Measurements from ENCODE around the gene TMEM214. TPM values are rescaled to one million over a fixed set of nuclear protein-coding genes. Genes with fewer than 3 reads are reported as not detected.

Gene TMEM214
- total and polyA plus RNA-seq, 7 donors, result 29.4 to 50.4 (median 35.8) TPM

DNA sequence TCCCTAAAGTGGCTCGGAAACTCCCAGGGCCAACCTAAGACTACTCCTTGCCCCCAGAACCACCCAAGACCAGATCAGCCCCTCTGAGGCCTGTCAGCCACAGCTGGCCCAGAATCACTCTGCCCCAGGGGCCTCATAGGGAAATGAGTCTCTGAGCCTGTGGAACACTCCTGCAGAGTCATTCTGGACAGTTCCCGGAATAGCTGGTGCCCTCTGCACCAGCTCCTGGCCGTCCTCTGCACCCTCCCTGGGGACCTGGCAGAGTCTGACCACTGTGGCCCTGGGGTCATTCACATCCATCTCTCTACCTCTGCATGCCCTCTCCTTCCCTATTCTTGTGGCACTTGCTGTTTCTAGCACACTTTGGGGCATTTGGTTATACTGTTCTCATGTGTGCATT, 14.6 kb upstream of the TMEM214 start:
- ATAC-seq (peak in 3 of 4 donors; percentile 26 to 68 (median 53)), DNase-seq (peak in 1 of 2 donors; percentile 53)
- no peaks in the 10 kb centered on the region for H3K27me3 ChIP-seq (ENCODE audit: insufficient read depth in 3 of 3, low read length in 2 of 3)
- intact Hi-C loops (cut with DNase I), result loop anchor here (5.0 to 10.0 kb wide), 2 partner anchors 171 to 173 kb away; partner anchors contain the start of gene DPYSL5 (in 2 of the 2)
- H3K36me3 ChIP-seq (ENCODE audit: insufficient read depth in 1 of 2, low read depth in 1 of 2), result peaks cover 0 to 13% of the 10 kb centered on the region in 2 donors
- H3K4me3 ChIP-seq, result no peak overlapping the region
- H3K9me3 ChIP-seq, result no peaks in the 10 kb centered on the region
- TF ChIP-seq, protein P1, sequence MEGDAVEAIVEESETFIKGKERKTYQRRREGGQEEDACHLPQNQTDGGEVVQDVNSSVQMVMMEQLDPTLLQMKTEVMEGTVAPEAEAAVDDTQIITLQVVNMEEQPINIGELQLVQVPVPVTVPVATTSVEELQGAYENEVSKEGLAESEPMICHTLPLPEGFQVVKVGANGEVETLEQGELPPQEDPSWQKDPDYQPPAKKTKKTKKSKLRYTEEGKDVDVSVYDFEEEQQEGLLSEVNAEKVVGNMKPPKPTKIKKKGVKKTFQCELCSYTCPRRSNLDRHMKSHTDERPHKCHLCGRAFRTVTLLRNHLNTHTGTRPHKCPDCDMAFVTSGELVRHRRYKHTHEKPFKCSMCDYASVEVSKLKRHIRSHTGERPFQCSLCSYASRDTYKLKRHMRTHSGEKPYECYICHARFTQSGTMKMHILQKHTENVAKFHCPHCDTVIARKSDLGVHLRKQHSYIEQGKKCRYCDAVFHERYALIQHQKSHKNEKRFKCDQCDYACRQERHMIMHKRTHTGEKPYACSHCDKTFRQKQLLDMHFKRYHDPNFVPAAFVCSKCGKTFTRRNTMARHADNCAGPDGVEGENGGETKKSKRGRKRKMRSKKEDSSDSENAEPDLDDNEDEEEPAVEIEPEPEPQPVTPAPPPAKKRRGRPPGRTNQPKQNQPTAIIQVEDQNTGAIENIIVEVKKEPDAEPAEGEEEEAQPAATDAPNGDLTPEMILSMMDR (IDR thresholded peaks at IDR 0.05), result no peak
- peaks cover 53% of the 10 kb centered on the region for H3K4me1 ChIP-seq
- WGBS, 3 donors, result 36 to 56% (median 42%) methylated on average over 3 of the region's 3 CpGs
- peak overlapping the region; percentile 23 for H3K27ac ChIP-seq

DNA sequence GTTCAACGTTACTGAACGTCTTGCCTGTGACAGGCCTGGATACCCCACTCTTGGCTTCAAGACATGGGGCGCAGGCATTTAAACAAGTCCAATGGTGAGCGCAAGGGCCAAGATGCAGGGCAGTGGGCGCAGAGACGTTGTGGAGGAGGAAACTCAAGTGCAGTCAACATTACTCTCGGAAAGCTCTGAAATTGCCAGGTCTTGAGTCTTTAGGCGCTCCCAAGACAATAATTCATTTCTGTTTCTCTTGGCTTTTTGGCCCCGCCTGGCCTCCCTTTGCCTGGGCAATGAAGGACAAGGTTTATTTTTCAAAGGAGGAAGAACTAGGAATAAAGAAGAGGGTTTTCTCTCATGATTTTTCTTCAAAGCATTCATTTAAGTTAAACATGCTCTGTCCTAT, 13.3 kb upstream of the TMEM214 start:
- H3K36me3 ChIP-seq (ENCODE audit: insufficient read depth in 1 of 2, low read depth in 1 of 2), result peaks cover 0 to 26% of the 10 kb centered on the region in 2 donors
- TF ChIP-seq, protein P1 (IDR thresholded peaks at IDR 0.05), result no peak
- WGBS, 3 donors, result 94 to 96% (median 95%) methylated on average over 9 of the region's 9 CpGs
- H3K4me3 ChIP-seq, result no peak overlapping the region
- H3K9me3 ChIP-seq, result no peaks in the 10 kb centered on the region
- intact Hi-C loops (cut with DNase I), result loop anchor here (5.0 to 10.0 kb wide), 2 partner anchors 172 to 175 kb away; partner anchors contain the start of gene DPYSL5 (in 2 of the 2)
- peaks cover 45% of the 10 kb centered on the region for H3K4me1 ChIP-seq
- H3K27ac ChIP-seq, result no peak overlapping the region
- H3K27me3 ChIP-seq (ENCODE audit: insufficient read depth in 3 of 3, low read length in 2 of 3), result no peaks in the 10 kb centered on the region
- ATAC-seq (no peak), DNase-seq (peak in 1 of 2 donors; percentile 34)

DNA sequence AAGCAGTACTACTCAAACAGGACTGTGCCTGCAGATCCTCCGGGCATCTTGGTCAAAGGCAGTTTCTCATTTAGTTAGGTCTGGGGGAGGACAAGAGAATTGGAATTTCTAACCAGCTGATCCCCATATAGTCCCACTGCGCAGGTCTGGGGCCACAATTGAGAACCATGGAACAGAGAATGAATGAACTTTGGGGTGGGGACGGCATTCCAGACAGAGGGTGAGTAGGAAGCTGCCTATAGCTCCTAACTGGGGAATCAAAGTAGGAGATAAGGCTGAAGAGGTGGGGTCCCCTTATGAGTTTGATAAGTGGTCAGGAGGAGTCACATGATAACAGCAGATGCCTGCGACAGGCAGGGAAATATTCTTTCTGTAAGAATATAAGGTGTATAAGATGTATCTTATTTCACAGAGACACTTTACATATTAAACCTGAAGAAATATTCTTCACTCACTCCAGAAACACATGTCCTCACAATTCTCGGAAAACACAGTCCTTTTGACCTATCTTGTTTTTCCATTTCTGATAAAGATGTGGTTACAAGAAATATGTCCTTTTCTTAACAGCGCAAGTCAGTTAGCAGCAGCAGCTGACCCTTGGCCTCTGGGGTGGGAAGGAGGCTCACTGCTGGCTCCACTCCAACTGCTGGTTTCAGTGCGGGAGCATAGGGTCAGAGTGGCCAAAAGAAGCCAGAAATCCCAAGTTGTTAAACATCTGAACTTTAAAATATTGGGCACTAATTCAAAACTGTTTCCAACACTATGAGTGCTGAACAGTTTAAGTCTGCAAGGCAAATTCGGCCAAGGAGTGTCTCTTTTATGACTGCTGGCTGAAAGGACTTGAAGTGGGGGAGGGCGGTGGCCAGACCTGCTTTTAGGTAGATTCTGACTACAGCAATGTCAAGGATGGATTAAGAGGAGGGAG, 12.6 kb upstream of the TMEM214 start:
- TF ChIP-seq, protein P1 (IDR thresholded peaks at IDR 0.05), result no peak
- H3K27me3 ChIP-seq (ENCODE audit: insufficient read depth in 3 of 3, low read length in 2 of 3), result no peaks in the 10 kb centered on the region
- H3K27ac ChIP-seq, result peak overlapping the region; percentile 19
- peaks cover 0 to 34% of the 10 kb centered on the region in 2 donors for H3K36me3 ChIP-seq (ENCODE audit: insufficient read depth in 1 of 2, low read depth in 1 of 2)
- 69 to 77% (median 77%) methylated on average over 9 of the region's 9 CpGs for WGBS, 3 donors
- ATAC-seq, result no peak
- intact Hi-C loops (cut with DNase I), result loop anchor here (5.0 to 10.0 kb wide), 2 partner anchors 173 to 175 kb away; partner anchors contain the start of gene DPYSL5 (in 2 of the 2)
- DNase-seq, result peak; percentile 52 to 69
- H3K4me1 ChIP-seq, result peaks cover 37% of the 10 kb centered on the region
- H3K4me3 ChIP-seq, result no peak overlapping the region
- no peaks in the 10 kb centered on the region for H3K9me3 ChIP-seq

DNA sequence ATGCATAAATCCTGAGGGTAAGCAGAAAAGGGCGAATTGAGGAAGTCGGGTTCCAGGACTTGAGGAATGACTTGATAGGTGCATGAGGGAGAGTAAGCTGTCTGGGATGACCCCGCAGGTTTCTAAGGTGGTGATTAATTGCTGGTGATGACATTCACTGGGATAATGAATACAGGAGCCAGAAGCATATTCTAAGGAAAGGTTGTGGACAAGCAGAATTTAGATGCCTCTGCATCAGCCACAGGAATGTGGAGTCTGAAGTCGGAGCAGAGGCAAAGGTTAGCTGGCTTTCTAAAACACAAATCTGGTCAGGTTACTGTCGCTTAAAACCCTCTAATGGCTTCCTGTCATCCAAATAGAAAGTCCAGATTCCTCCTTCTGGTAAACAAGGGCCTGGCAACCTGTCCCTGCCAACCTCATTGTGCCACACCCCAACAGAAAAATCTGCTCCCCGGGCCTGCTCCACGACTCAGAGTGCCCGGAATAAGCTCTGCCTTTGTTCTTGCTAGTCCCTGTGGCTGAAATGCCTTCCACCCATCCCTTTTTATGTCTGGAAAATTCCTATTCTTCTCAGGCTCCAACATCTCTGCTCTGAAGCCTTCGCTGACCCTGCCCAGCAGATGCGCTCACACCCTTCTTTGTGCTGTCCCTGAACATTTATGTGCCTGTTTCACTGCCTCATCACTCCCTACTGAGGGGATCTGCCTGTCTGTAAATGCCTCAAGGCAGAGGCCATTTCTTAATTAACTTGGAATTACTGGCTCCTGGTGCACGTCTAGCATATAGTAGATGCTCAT, 11.3 kb upstream of the TMEM214 start:
- Histone ChIP-seq H3K36me3 (ENCODE audit: insufficient read depth in 1 of 2, low read depth in 1 of 2) (peaks cover 0 to 46% of the 10 kb centered on the region in 2 donors), H3K27ac (peak overlapping the region; percentile 19), H3K4me1 (peaks cover 27% of the 10 kb centered on the region), H3K9me3 (no peaks in the 10 kb centered on the region), H3K27me3 (ENCODE audit: insufficient read depth in 3 of 3, low read length in 2 of 3) (no peaks in the 10 kb centered on the region), H3K4me3 (no peak overlapping the region)
- DNase-seq, result no peak
- intact Hi-C loops (cut with DNase I), result no loop called here
- TF ChIP-seq, protein P1 (IDR thresholded peaks at IDR 0.05), result no peak
- 67 to 70% (median 70%) methylated on average over 11 of the region's 11 CpGs for WGBS, 3 donors
- peak in 3 of 4 donors; percentile 15 to 48 (median 25) for ATAC-seq
